Measurements from ENCODE around the gene TSN. TPM values are rescaled to one million over a fixed set of nuclear protein-coding genes. Genes with fewer than 3 reads are reported as not detected.
"Not testable (repeated sequence)": the region's sequence is repeated elsewhere in the genome, so short reads cannot be mapped to it uniquely, and the experiment has no call there.

Gene TSN
- polyA plus RNA-seq (2013, experiment 1 of 2): 81.4 TPM
- 70.4 TPM for polyA plus RNA-seq (2013, experiment 2 of 2)

- H3K36me3 ChIP-seq (ENCODE audit: control insufficient read depth, insufficient read depth, low read length): peaks cover 20% of the 10 kb centered on the region
- 0 to 1% methylated on average over 53 to 64 of the region's 67 CpGs for WGBS, 2 experiments (ENCODE audit: insufficient coverage in 2 of 2)
- peak within 1 kb of the TSS; percentile 98 for H3K4me3 ChIP-seq (ENCODE audit: extremely low read depth, insufficient read depth, low read length, poor library complexity, severe bottlenecking)
- peak within 1 kb of the TSS; percentile 88 for H3K27ac ChIP-seq (ENCODE audit: low read depth, low read length, severe bottlenecking)
- H3K9me3 ChIP-seq (ENCODE audit: control insufficient read depth, low read length): no peaks in the 10 kb centered on the region
- H3K4me1 ChIP-seq (ENCODE audit: control insufficient read depth, insufficient read depth, low read length, poor library complexity, severe bottlenecking): no peaks in the 10 kb centered on the region
Measured at GRCh38 chr2:121755237-121756111, at the start of gene TSN. TSS of gene TSN (plus strand) at chr2:121755651. CDS start at chr2:121755780, 129 bp downstream.

GRCh38 chr2:121705958-121706357 lies 49.5 kb upstream of the TSN start:
- H3K27ac ChIP-seq (ENCODE audit: low read depth, low read length, severe bottlenecking): no peak overlapping the region
- no peaks in the 10 kb centered on the region for H3K4me1 ChIP-seq (ENCODE audit: control insufficient read depth, insufficient read depth, low read length, poor library complexity, severe bottlenecking)
- H3K9me3 ChIP-seq (ENCODE audit: control insufficient read depth, low read length): no peaks in the 10 kb centered on the region
- H3K36me3 ChIP-seq (ENCODE audit: control insufficient read depth, insufficient read depth, low read length): no peaks in the 10 kb centered on the region
- 100% methylated on average over 2 to 3 of the region's 4 CpGs for WGBS, 2 experiments (ENCODE audit: insufficient coverage in 2 of 2)
- no peak overlapping the region for H3K4me3 ChIP-seq (ENCODE audit: extremely low read depth, insufficient read depth, low read length, poor library complexity, severe bottlenecking)

GRCh38 chr2:121707344-121707919 lies 48.0 kb upstream of the TSN start:
- 72 to 90% methylated on average over 5 to 8 of the region's 9 CpGs for WGBS, 2 experiments (ENCODE audit: insufficient coverage in 2 of 2)
- no peaks in the 10 kb centered on the region for H3K9me3 ChIP-seq (ENCODE audit: control insufficient read depth, low read length)
- no peaks in the 10 kb centered on the region for H3K4me1 ChIP-seq (ENCODE audit: control insufficient read depth, insufficient read depth, low read length, poor library complexity, severe bottlenecking)
- no peaks in the 10 kb centered on the region for H3K36me3 ChIP-seq (ENCODE audit: control insufficient read depth, insufficient read depth, low read length)
- no peak overlapping the region for H3K27ac ChIP-seq (ENCODE audit: low read depth, low read length, severe bottlenecking)
- H3K4me3 ChIP-seq (ENCODE audit: extremely low read depth, insufficient read depth, low read length, poor library complexity, severe bottlenecking): no peak overlapping the region

- Histone ChIP-seq H3K27ac (ENCODE audit: low read depth, low read length, severe bottlenecking) (no peak overlapping the region), H3K9me3 (ENCODE audit: control insufficient read depth, low read length) (no peaks in the 10 kb centered on the region), H3K36me3 (ENCODE audit: control insufficient read depth, insufficient read depth, low read length) (no peaks in the 10 kb centered on the region), H3K4me1 (ENCODE audit: control insufficient read depth, insufficient read depth, low read length, poor library complexity, severe bottlenecking) (no peaks in the 10 kb centered on the region), H3K4me3 (ENCODE audit: extremely low read depth, insufficient read depth, low read length, poor library complexity, severe bottlenecking) (no peak overlapping the region)
- 84 to 100% methylated on average over 2 to 4 of the region's 5 CpGs for WGBS, 2 experiments (ENCODE audit: insufficient coverage in 2 of 2)
Measured at GRCh38 chr2:121707920-121708361, 47.5 kb upstream of the TSN start.

- Histone ChIP-seq H3K27ac (ENCODE audit: low read depth, low read length, severe bottlenecking) (no peak overlapping the region), H3K4me1 (ENCODE audit: control insufficient read depth, insufficient read depth, low read length, poor library complexity, severe bottlenecking) (no peaks in the 10 kb centered on the region), H3K9me3 (ENCODE audit: control insufficient read depth, low read length) (no peaks in the 10 kb centered on the region), H3K36me3 (ENCODE audit: control insufficient read depth, insufficient read depth, low read length) (no peaks in the 10 kb centered on the region), H3K4me3 (ENCODE audit: extremely low read depth, insufficient read depth, low read length, poor library complexity, severe bottlenecking) (no peak overlapping the region)
- WGBS, 2 experiments (ENCODE audit: insufficient coverage in 2 of 2): 81 to 86% methylated on average over 7 to 9 of the region's 11 CpGs
Measured at GRCh38 chr2:121709776-121710469, 45.5 kb upstream of the TSN start.

GRCh38 chr2:121710470-121711170 lies 44.8 kb upstream of the TSN start:
- H3K27ac ChIP-seq (ENCODE audit: low read depth, low read length, severe bottlenecking): no peak overlapping the region
- 100% methylated on average over 3 to 5 of the region's 7 CpGs for WGBS, 2 experiments (ENCODE audit: insufficient coverage in 2 of 2)
- no peaks in the 10 kb centered on the region for H3K9me3 ChIP-seq (ENCODE audit: control insufficient read depth, low read length)
- no peak overlapping the region for H3K4me3 ChIP-seq (ENCODE audit: extremely low read depth, insufficient read depth, low read length, poor library complexity, severe bottlenecking)
- H3K36me3 ChIP-seq (ENCODE audit: control insufficient read depth, insufficient read depth, low read length): no peaks in the 10 kb centered on the region
- no peaks in the 10 kb centered on the region for H3K4me1 ChIP-seq (ENCODE audit: control insufficient read depth, insufficient read depth, low read length, poor library complexity, severe bottlenecking)

GRCh38 chr2:121711481-121711880 lies 44.0 kb upstream of the TSN start:
- WGBS, 2 experiments (ENCODE audit: insufficient coverage in 2 of 2): 84% methylated on average over 2 of the region's 3 CpGs; no CpG with 5 or more reads in 1 of the 2 experiments
- not testable (repeated sequence) for H3K9me3 ChIP-seq (ENCODE audit: control insufficient read depth, low read length)

GRCh38 chr2:121716126-121716525 lies 39.3 kb upstream of the TSN start:
- H3K4me1 ChIP-seq (ENCODE audit: control insufficient read depth, insufficient read depth, low read length, poor library complexity, severe bottlenecking): no peaks in the 10 kb centered on the region
- WGBS, 2 experiments (ENCODE audit: insufficient coverage in 2 of 2): no CpG with 5 or more reads among the region's 1 CpG
- H3K9me3 ChIP-seq (ENCODE audit: control insufficient read depth, low read length): no peaks in the 10 kb centered on the region
- no peak overlapping the region for H3K4me3 ChIP-seq (ENCODE audit: extremely low read depth, insufficient read depth, low read length, poor library complexity, severe bottlenecking)
- H3K27ac ChIP-seq (ENCODE audit: low read depth, low read length, severe bottlenecking): no peak overlapping the region
- H3K36me3 ChIP-seq (ENCODE audit: control insufficient read depth, insufficient read depth, low read length): no peaks in the 10 kb centered on the region

More at GRCh38 chr2:121711481-121711880, 44.0 kb upstream of the TSN start:
- H3K36me3 ChIP-seq (ENCODE audit: control insufficient read depth, insufficient read depth, low read length); H3K27ac ChIP-seq (ENCODE audit: low read depth, low read length, severe bottlenecking); H3K4me3 ChIP-seq (ENCODE audit: extremely low read depth, insufficient read depth, low read length, poor library complexity, severe bottlenecking); H3K4me1 ChIP-seq (ENCODE audit: control insufficient read depth, insufficient read depth, low read length, poor library complexity, severe bottlenecking): not testable (repeated sequence)

- Histone ChIP-seq H3K36me3 (ENCODE audit: control insufficient read depth, insufficient read depth, low read length) (no peaks in the 10 kb centered on the region), H3K4me3 (ENCODE audit: extremely low read depth, insufficient read depth, low read length, poor library complexity, severe bottlenecking) (no peak overlapping the region), H3K9me3 (ENCODE audit: control insufficient read depth, low read length) (no peaks in the 10 kb centered on the region), H3K4me1 (ENCODE audit: control insufficient read depth, insufficient read depth, low read length, poor library complexity, severe bottlenecking) (no peaks in the 10 kb centered on the region), H3K27ac (ENCODE audit: low read depth, low read length, severe bottlenecking) (no peak overlapping the region)
- 78 to 89% methylated on average over 3 of the region's 6 CpGs for WGBS, 2 experiments (ENCODE audit: insufficient coverage in 2 of 2)
Measured at GRCh38 chr2:121717529-121717928, 37.9 kb upstream of the TSN start.

- Histone ChIP-seq H3K36me3 (ENCODE audit: control insufficient read depth, insufficient read depth, low read length) (peaks cover 14% of the 10 kb centered on the region), H3K4me3 (ENCODE audit: extremely low read depth, insufficient read depth, low read length, poor library complexity, severe bottlenecking) (no peak overlapping the region), H3K27ac (ENCODE audit: low read depth, low read length, severe bottlenecking) (no peak overlapping the region), H3K9me3 (ENCODE audit: control insufficient read depth, low read length) (no peaks in the 10 kb centered on the region), H3K4me1 (ENCODE audit: control insufficient read depth, insufficient read depth, low read length, poor library complexity, severe bottlenecking) (no peaks in the 10 kb centered on the region)
- 88 to 95% methylated on average over 1 to 7 of the region's 8 CpGs for WGBS, 2 experiments (ENCODE audit: insufficient coverage in 2 of 2)
Measured at GRCh38 chr2:121721926-121722325, 33.5 kb upstream of the TSN start.
